GM19351 (cell line): ENCODE measurements around the gene CCDC33.
"Not testable (repeated sequence)": the region's sequence is repeated elsewhere in the genome, so short reads cannot be mapped to it uniquely, and the experiment has no call there.

ENCODE experiments used
- ATAC-seq: cut with Tn5 transposase; IDR thresholded peaks from one replicate; pipeline ENCODE4 v1.9.1; 2021; ENCODE audit warnings: mild to moderate bottlenecking, moderate library complexity; ENCODE audit not compliant: unreplicated experiment

CCDC33 gene

GRCh38 chr15:74332611-74333010 lies 96.5 kb downstream of the CCDC33 start:
- ATAC-seq = no peak

- ATAC-seq = no peak
These were observed 97.0 kb downstream of the CCDC33 start for GRCh38 chr15:74333093-74333492.

GRCh38 chr15:74333662-74334061 lies 97.5 kb downstream of the CCDC33 start:
- ATAC-seq = no peak

GRCh38 chr15:74334127-74334526 lies 98.0 kb downstream of the CCDC33 start:
- ATAC-seq = no peak

- no peak for ATAC-seq
These were observed 99.3 kb downstream of the CCDC33 start for GRCh38 chr15:74335396-74335795.

GRCh38 chr15:74336061-74337005 lies 100.2 kb downstream of the CCDC33 start:
- ATAC-seq = no peak

GRCh38 chr15:74337146-74337545 lies 101.0 kb downstream of the CCDC33 start:
- ATAC-seq = no peak

- ATAC-seq = no peak
These were observed 101.6 kb downstream of the CCDC33 start for GRCh38 chr15:74337607-74338211.

- no peak for ATAC-seq
These were observed 102.5 kb downstream of the CCDC33 start for GRCh38 chr15:74338676-74339075.

GRCh38 chr15:74339371-74339770 lies 103.2 kb downstream of the CCDC33 start:
- no peak for ATAC-seq

- ATAC-seq = no peak
These were observed 104.0 kb downstream of the CCDC33 start for GRCh38 chr15:74340150-74340549.

- no peak for ATAC-seq
These were observed 107.1 kb downstream of the CCDC33 start for GRCh38 chr15:74343127-74343796.

GRCh38 chr15:74343797-74344127 lies 107.6 kb downstream of the CCDC33 start:
- no peak for ATAC-seq

GRCh38 chr15:74345051-74345450 lies 108.9 kb downstream of the CCDC33 start:
- no peak for ATAC-seq

- no peak for ATAC-seq
These were observed 111.7 kb downstream of the CCDC33 start for GRCh38 chr15:74347757-74348250.

- ATAC-seq = no peak
These were observed 113.2 kb downstream of the CCDC33 start for GRCh38 chr15:74349241-74349778.

GRCh38 chr15:74350295-74351275 lies 114.5 kb downstream of the CCDC33 start:
- no peak for ATAC-seq

- ATAC-seq = no peak
These were observed 115.5 kb downstream of the CCDC33 start for GRCh38 chr15:74351670-74352069.

GRCh38 chr15:74352393-74352910 lies 116.3 kb downstream of the CCDC33 start:
- no peak for ATAC-seq

GRCh38 chr15:74353992-74354391 lies 117.9 kb downstream of the CCDC33 start:
- not testable (repeated sequence) for ATAC-seq
